Keratinocyte (primary cell): ENCODE data around the gene FMOD. TPM values are rescaled to one million over a fixed set of nuclear protein-coding genes. Genes with fewer than 3 reads are reported as not detected.

Experiments used
- DNase-seq: peaks from one replicate; pipeline ENCODE4 v3.0.0-alpha.2; 2011; ENCODE audit warnings: low read depth, missing footprints, low spot score
- FAIRE-seq: peaks from 2 replicates; lab custom pipeline; 2011; peaks lifted over from hg19 to GRCh38; lab: Jason Lieb, UNC
- H2AFZ ChIP-seq: 2 replicates; pipeline ENCODE4 v1.6.0; 2012; ENCODE audit warnings: low read length, control low read depth, inconsistent platforms; ENCODE audit not compliant: control insufficient read depth
- H3K27ac ChIP-seq: 2 replicates; pipeline ENCODE4 v1.5.1; 2011; ENCODE audit warnings: low read length; ENCODE audit not compliant: control insufficient read depth, insufficient read depth
- H3K27me3 ChIP-seq: 3 replicates; pipeline ENCODE4 v1.6.0; 2011; ENCODE audit warnings: low read length; ENCODE audit not compliant: control insufficient read depth, insufficient read depth; ENCODE audit errors: extremely low read depth
- H3K36me3 ChIP-seq, 2 experiments: 2 replicates in 1 of 2; 3 replicates in 1 of 2; pipeline ENCODE4 v1.5.1; 2011; ENCODE audit warnings: low read length in 2 of 2, mild to moderate bottlenecking in 1 of 2; ENCODE audit not compliant: control insufficient read depth in 2 of 2, insufficient read depth in 2 of 2; ENCODE audit errors: extremely low read depth in 1 of 2
- H3K4me1 ChIP-seq: 3 replicates; pipeline ENCODE4 v1.5.1; 2011; ENCODE audit warnings: low read length; ENCODE audit not compliant: control insufficient read depth, insufficient read depth; ENCODE audit errors: extremely low read depth
- H3K4me2 ChIP-seq: 3 replicates; pipeline ENCODE4 v1.6.0; 2011; ENCODE audit warnings: low read depth, low read length; ENCODE audit not compliant: control insufficient read depth, insufficient read depth; ENCODE audit errors: extremely low read depth
- H3K4me3 ChIP-seq, 3 experiments: fragments of 200-600 bp in 1 of 3; sonication (generic) in 1 of 3; 2 replicates in 2 of 3; 3 replicates in 1 of 3; pipeline ENCODE4 v1.5.1; 2011 to 2016; ENCODE audit warnings: low read length in 3 of 3, mild to moderate bottlenecking in 3 of 3, control low read depth in 2 of 3, inconsistent platforms in 1 of 3, low read depth in 1 of 3, mixed read lengths in 1 of 3, mixed run types in 1 of 3, moderate library complexity in 1 of 3; ENCODE audit not compliant: control insufficient read depth in 2 of 3, insufficient read depth in 2 of 3; ENCODE audit errors: extremely low read depth in 1 of 3
- H3K79me2 ChIP-seq: 2 replicates; pipeline ENCODE4 v1.6.0; 2012; ENCODE audit warnings: low read length; ENCODE audit not compliant: control insufficient read depth, insufficient read depth
- H3K9ac ChIP-seq: 3 replicates; pipeline ENCODE4 v1.6.0; 2011; ENCODE audit warnings: low read length; ENCODE audit not compliant: control insufficient read depth, insufficient read depth; ENCODE audit errors: extremely low read depth
- H3K9me1 ChIP-seq: 3 replicates; pipeline ENCODE4 v1.6.0; 2011; ENCODE audit warnings: low read length; ENCODE audit not compliant: control insufficient read depth, insufficient read depth; ENCODE audit errors: extremely low read depth
- H3K9me3 ChIP-seq: 2 replicates; pipeline ENCODE4 v1.5.1; 2012; ENCODE audit warnings: low read depth, low read length; ENCODE audit not compliant: control insufficient read depth
- H4K20me1 ChIP-seq: 3 replicates; pipeline ENCODE4 v1.6.0; 2011; ENCODE audit warnings: low read length; ENCODE audit not compliant: control insufficient read depth, insufficient read depth; ENCODE audit errors: extremely low read depth
- CTCF ChIP-seq, 3 experiments: IDR thresholded peaks in 1 of 3; conservative IDR thresholded peaks in 1 of 3; optimal IDR thresholded peaks in 1 of 3; 2 replicates in 2 of 3; 3 replicates in 1 of 3; pipeline versions ENCODE3 to v1.5.1; 2011; ENCODE audit warnings: low read length in 3 of 3, mild to moderate bottlenecking in 3 of 3, moderate library complexity in 2 of 3, control low read depth in 1 of 3, inconsistent platforms in 1 of 3; ENCODE audit not compliant: insufficient read depth in 2 of 3; ENCODE audit errors: extremely low read depth in 1 of 3
- EZH2 ChIP-seq: IDR thresholded peaks from one replicate; pipeline ENCODE4 v1.6.1; 2012; ENCODE audit warnings: inconsistent platforms, mild to moderate bottlenecking, low read length, moderate library complexity
- dilution Hi-C: fragments of 300-500 bp; cut with MboI; formaldehyde crosslinking; loops from one replicate; pipeline ENCODE4 v1.7.0; 2020; ENCODE audit warnings: low sequenced_read_pairs; ENCODE audit not compliant: extremely low pct_ligation_motif_present
- polyA plus RNA-seq, 5 experiments: library from polyadenylated mRNA; depleted of rRNA in 3 of 5; stranded (reverse) in 3 of 5; stranded (forward) in 1 of 5; unstranded in 1 of 5; fragments of >200 nt; gene quantifications; 1 replicate in 1 of 5; 2 replicates in 3 of 5; 3 replicates in 1 of 5; pipeline versions ENCODE4 v1.2.1 to v1.2.3, GENCODE V29; 2011 to 2012; ENCODE audit warnings: missing spikeins in 2 of 5, low read depth in 1 of 5, low replicate concordance in 1 of 5

Gene FMOD
- polyA plus RNA-seq, 1 donor (not counting 4 experiments of a cell fraction or from before 2014, with no cell fraction given): 0.47 TPM

GRCh38 chr1:203322500-203323179 lies 28.3 kb downstream of the FMOD start:
- no peaks in the 10 kb centered on the region for H3K79me2 ChIP-seq
- TF ChIP-seq EZH2 (no peak), CTCF (optimal IDR thresholded peaks at IDR 0.05 in 1 of 3, IDR thresholded peaks at IDR 0.05 in 1 of 3, conservative IDR thresholded peaks at IDR 0.05 in 1 of 3; ENCODE audit: extremely low read depth in 1 of 3, insufficient read depth in 2 of 3, low read length in 3 of 3) (no peak)
- no peak overlapping the region for H3K4me2 ChIP-seq
- H3K36me3 ChIP-seq: no peaks in the 10 kb centered on the region
- no peak overlapping the region for H3K4me3 ChIP-seq
- no peaks in the 10 kb centered on the region for H3K9me1 ChIP-seq
- no peak for FAIRE-seq
- H3K27me3 ChIP-seq: peaks cover 3% of the 10 kb centered on the region
- H3K9me3 ChIP-seq: no peaks in the 10 kb centered on the region
- dilution Hi-C loops: no loop called here
- H4K20me1 ChIP-seq: no peaks in the 10 kb centered on the region
- H3K4me1 ChIP-seq: peaks cover 20% of the 10 kb centered on the region
- no peak overlapping the region for H2AFZ ChIP-seq
- no peak overlapping the region for H3K9ac ChIP-seq
- no peak for DNase-seq
- no peak overlapping the region for H3K27ac ChIP-seq

- H3K4me1 ChIP-seq: peaks cover 13% of the 10 kb centered on the region
- dilution Hi-C loops: no loop called here
Observed at GRCh38 chr1:203321273-203322052, 29.5 kb downstream of the FMOD start.

More at GRCh38 chr1:203321273-203322052, 29.5 kb downstream of the FMOD start:
- no peak overlapping the region for H3K4me2 ChIP-seq
- TF ChIP-seq EZH2 (no peak), CTCF (optimal IDR thresholded peaks at IDR 0.05 in 1 of 3, IDR thresholded peaks at IDR 0.05 in 1 of 3, conservative IDR thresholded peaks at IDR 0.05 in 1 of 3; ENCODE audit: extremely low read depth in 1 of 3, insufficient read depth in 2 of 3, low read length in 3 of 3) (no peak)
- no peaks in the 10 kb centered on the region for H3K36me3 ChIP-seq
- no peaks in the 10 kb centered on the region for H3K79me2 ChIP-seq
- no peak overlapping the region for H2AFZ ChIP-seq
- H3K9me1 ChIP-seq: no peaks in the 10 kb centered on the region
- no peaks in the 10 kb centered on the region for H3K9me3 ChIP-seq
- H3K9ac ChIP-seq: no peak overlapping the region
- H3K27me3 ChIP-seq: peaks cover 3% of the 10 kb centered on the region
- H3K27ac ChIP-seq: no peak overlapping the region
- FAIRE-seq: no peak
- H3K4me3 ChIP-seq: no peak overlapping the region
- DNase-seq: no peak
- no peaks in the 10 kb centered on the region for H4K20me1 ChIP-seq
